HUES6 (cell line): ENCODE data around the gene CAPRIN2.
A peak's percentile ranks its signal among the peaks of the same experiment; 100 is the strongest.

Source experiments
- H3K27ac ChIP-seq: 2 replicates; pipeline ENCODE4 v1.7.0; 2013; ENCODE audit warnings: low read depth, mild to moderate bottlenecking, low read length, inconsistent platforms
- H3K27me3 ChIP-seq: 2 replicates; pipeline ENCODE4 v1.6.1; 2013; ENCODE audit warnings: low read length; ENCODE audit not compliant: control insufficient read depth, insufficient read depth
- H3K36me3 ChIP-seq: 2 replicates; pipeline ENCODE4 v1.6.1; 2013; ENCODE audit warnings: low read length; ENCODE audit not compliant: control insufficient read depth, insufficient read depth
- H3K4me1 ChIP-seq: 2 replicates; pipeline ENCODE4 v1.6.1; 2013; ENCODE audit warnings: low read length; ENCODE audit not compliant: control insufficient read depth, insufficient read depth
- H3K4me3 ChIP-seq: 2 replicates; pipeline ENCODE4 v1.5.1; 2013; ENCODE audit warnings: low read depth, low read length
- H3K9ac ChIP-seq: one replicate; pipeline ENCODE4 v1.6.1; 2013; ENCODE audit warnings: mild to moderate bottlenecking, low read length
- H3K9me3 ChIP-seq: 2 replicates; pipeline ENCODE4 v1.6.1; 2013; ENCODE audit warnings: low read depth, low read length; ENCODE audit not compliant: control insufficient read depth, insufficient read depth

CAPRIN2 gene

GRCh38 chr12:30754750-30755394 is at the start of gene CAPRIN2:
Gene CAPRIN2, minus strand, starts transcription at chr12:30754951. Its CDS starts 1,431 bp downstream, at chr12:30753520.
- Histone ChIP-seq H3K9ac (peak within 1 kb of the TSS; percentile 93), H3K36me3 (peaks cover 18% of the 10 kb centered on the region), H3K27ac (peak within 1 kb of the TSS; percentile 77; the same call in 1 of the 2 replicates), H3K27me3 (no peaks in the 10 kb centered on the region), H3K4me3 (peak within 1 kb of the TSS; percentile 91), H3K9me3 (no peaks in the 10 kb centered on the region), H3K4me1 (peaks cover 28% of the 10 kb centered on the region)

- peaks cover 29% of the 10 kb centered on the region for H3K4me1 ChIP-seq
- peaks cover 4% of the 10 kb centered on the region; the same call in 1 of the 2 replicates for H3K27me3 ChIP-seq
- H3K9ac ChIP-seq = no peak overlapping the region
- peaks cover 44% of the 10 kb centered on the region for H3K36me3 ChIP-seq
- no peak overlapping the region for H3K27ac ChIP-seq
- H3K9me3 ChIP-seq = peaks cover 3% of the 10 kb centered on the region; the same call in 1 of the 2 replicates
- H3K4me3 ChIP-seq = no peak overlapping the region
Observed at GRCh38 chr12:30797689-30798088, 42.9 kb upstream of the CAPRIN2 start.

GRCh38 chr12:30796891-30797371 is 42.2 kb upstream of the CAPRIN2 start:
- Histone ChIP-seq H3K4me3 (peak overlapping the region; percentile 65), H3K27me3 (peaks cover 4% of the 10 kb centered on the region; the same call in 1 of the 2 replicates), H3K36me3 (peaks cover 39% of the 10 kb centered on the region), H3K9ac (peak overlapping the region; percentile 94), H3K4me1 (peaks cover 36% of the 10 kb centered on the region), H3K27ac (peak overlapping the region; percentile 85; the same call in 1 of the 2 replicates), H3K9me3 (no peaks in the 10 kb centered on the region; the same call in 1 of the 2 replicates)

GRCh38 chr12:30796313-30796780 is 41.6 kb upstream of the CAPRIN2 start:
- Histone ChIP-seq H3K4me3 (peak overlapping the region; percentile 65), H3K9me3 (no peaks in the 10 kb centered on the region; the same call in 1 of the 2 replicates), H3K4me1 (peaks cover 39% of the 10 kb centered on the region), H3K9ac (peak overlapping the region; percentile 94), H3K27me3 (peaks cover 4% of the 10 kb centered on the region; the same call in 1 of the 2 replicates), H3K27ac (peak overlapping the region; percentile 94; the same call in 1 of the 2 replicates), H3K36me3 (peaks cover 33% of the 10 kb centered on the region)

- peaks cover 4% of the 10 kb centered on the region; the same call in 1 of the 2 replicates for H3K27me3 ChIP-seq
- no peaks in the 10 kb centered on the region; the same call in 1 of the 2 replicates for H3K9me3 ChIP-seq
- H3K4me1 ChIP-seq = peaks cover 41% of the 10 kb centered on the region
- H3K36me3 ChIP-seq = peaks cover 26% of the 10 kb centered on the region
- peak overlapping the region; percentile 94 for H3K9ac ChIP-seq
- H3K4me3 ChIP-seq = peak overlapping the region; percentile 65
- H3K27ac ChIP-seq = peak overlapping the region; percentile 94; the same call in 1 of the 2 replicates
Observed at GRCh38 chr12:30795410-30796312, 40.9 kb upstream of the CAPRIN2 start.

GRCh38 chr12:30794591-30795409 is 40.0 kb upstream of the CAPRIN2 start:
- peak overlapping the region; percentile 94 for H3K9ac ChIP-seq

GRCh38 chr12:30794020-30794419 is 39.3 kb upstream of the CAPRIN2 start:
- H3K4me1 ChIP-seq = peaks cover 41% of the 10 kb centered on the region
- H3K36me3 ChIP-seq = peaks cover 10% of the 10 kb centered on the region; the same call in 1 of the 2 replicates
- no peak overlapping the region for H3K9ac ChIP-seq
- no peak overlapping the region for H3K4me3 ChIP-seq
- peaks cover 8% of the 10 kb centered on the region; the same call in 1 of the 2 replicates for H3K9me3 ChIP-seq
- H3K27me3 ChIP-seq = peaks cover 4% of the 10 kb centered on the region; the same call in 1 of the 2 replicates
- H3K27ac ChIP-seq = peak overlapping the region; percentile 98; the same call in 1 of the 2 replicates

More at GRCh38 chr12:30794591-30795409, 40.0 kb upstream of the CAPRIN2 start:
- peaks cover 5% of the 10 kb centered on the region; the same call in 1 of the 2 replicates for H3K9me3 ChIP-seq
- H3K27ac ChIP-seq = peak overlapping the region; percentile 98
- H3K4me3 ChIP-seq = peak overlapping the region; percentile 65; the same call in 1 of the 2 replicates
- H3K27me3 ChIP-seq = peaks cover 4% of the 10 kb centered on the region; the same call in 1 of the 2 replicates
- peaks cover 17% of the 10 kb centered on the region for H3K36me3 ChIP-seq
- peaks cover 41% of the 10 kb centered on the region for H3K4me1 ChIP-seq

GRCh38 chr12:30792648-30793499 is 38.1 kb upstream of the CAPRIN2 start:
- Histone ChIP-seq H3K27ac (peak overlapping the region; percentile 98), H3K9ac (peak overlapping the region; percentile 47), H3K27me3 (peaks cover 4% of the 10 kb centered on the region; the same call in 1 of the 2 replicates), H3K4me1 (peaks cover 41% of the 10 kb centered on the region), H3K36me3 (no peaks in the 10 kb centered on the region), H3K9me3 (peaks cover 14% of the 10 kb centered on the region; the same call in 1 of the 2 replicates), H3K4me3 (no peak overlapping the region)

GRCh38 chr12:30792085-30792484 is 37.3 kb upstream of the CAPRIN2 start:
- Histone ChIP-seq H3K27ac (no peak overlapping the region), H3K9me3 (peaks cover 17% of the 10 kb centered on the region; the same call in 1 of the 2 replicates), H3K9ac (no peak overlapping the region), H3K4me1 (peaks cover 37% of the 10 kb centered on the region), H3K36me3 (no peaks in the 10 kb centered on the region), H3K27me3 (peaks cover 2% of the 10 kb centered on the region; the same call in 1 of the 2 replicates), H3K4me3 (no peak overlapping the region)
